ENCODE data around the gene SLIT3. TPM values are rescaled to one million over a fixed set of nuclear protein-coding genes. Genes with fewer than 3 reads are reported as not detected.

SLIT3 gene
- total RNA-seq, 4 donors from 2014 or later, result 0.72 to 37.4 (median 5.3) TPM

- Histone ChIP-seq H3K27me3 (peaks cover 0 to 11% (median 0%) of the 10 kb centered on the region in 4 donors), H3K4me1 (peaks cover 0 to 30% (median 3%) of the 10 kb centered on the region in 3 donors), H3K9me3 (no peaks in the 10 kb centered on the region), H3K4me3 (no peak overlapping the region), H3K27ac (peak overlapping the region; percentile 1 to 61 (median 42)), H3K36me3 (no peaks in the 10 kb centered on the region)
- DNase-seq, result no peak
- intact Hi-C loops (cut with DNase I), result no loop called here
- TF ChIP-seq CTCF (IDR thresholded peaks at IDR 0.05) (peak in 2 of 6 experiments; percentile 18 to 19), POLR2A (IDR thresholded peaks at IDR 0.05) (no peak)
- 48 to 70% methylated on average over 11 of the region's 11 CpGs for WGBS, 2 donors
Observed at GRCh38 chr5:169003721-169004541, 297.0 kb downstream of the SLIT3 start.

DNA sequence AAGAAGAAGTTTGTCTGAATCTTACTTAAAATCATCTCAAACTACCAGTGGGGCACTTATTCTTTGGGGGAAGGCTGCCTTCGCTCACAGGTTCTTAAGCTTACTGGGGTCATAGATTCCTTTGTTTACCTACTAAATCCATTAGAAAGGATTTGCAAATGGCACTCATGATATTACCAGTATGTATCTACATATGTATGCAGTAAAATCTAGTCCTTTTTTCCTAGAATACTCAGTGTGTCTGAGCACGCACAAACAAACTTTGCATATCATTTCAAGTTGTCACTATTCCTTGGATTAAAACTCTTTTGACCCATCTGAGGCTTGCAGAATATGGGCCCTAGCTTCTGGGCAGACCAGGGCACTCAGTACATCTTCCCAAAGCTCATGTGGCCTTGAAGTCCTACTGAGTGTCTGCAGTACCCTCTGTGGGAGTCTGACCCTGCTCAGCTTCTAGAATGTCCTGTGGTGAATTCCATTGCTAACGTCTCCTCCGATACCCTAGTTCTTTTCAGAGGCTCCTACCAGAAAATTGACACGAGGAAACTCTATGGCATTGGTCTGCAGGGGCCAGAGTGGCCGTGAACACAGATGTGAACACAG lies 297.9 kb downstream of the SLIT3 start:
- no peaks in the 10 kb centered on the region for H3K9me3 ChIP-seq
- intact Hi-C loops (cut with DNase I), result no loop called here
- peaks cover 0 to 30% (median 3%) of the 10 kb centered on the region in 3 donors for H3K4me1 ChIP-seq
- TF ChIP-seq CTCF (IDR thresholded peaks at IDR 0.05), result no peak
- no peak for TF ChIP-seq POLR2A (IDR thresholded peaks at IDR 0.05)
- 86 to 92% methylated on average over 2 to 6 of the region's 6 CpGs for WGBS, 2 donors
- no peak for DNase-seq
- peaks cover 0 to 11% (median 0%) of the 10 kb centered on the region in 4 donors for H3K27me3 ChIP-seq
- H3K4me3 ChIP-seq, result no peak overlapping the region
- no peaks in the 10 kb centered on the region for H3K36me3 ChIP-seq
- H3K27ac ChIP-seq, result peak overlapping the region in 2 of 4 donors; percentile 26 to 61

DNA sequence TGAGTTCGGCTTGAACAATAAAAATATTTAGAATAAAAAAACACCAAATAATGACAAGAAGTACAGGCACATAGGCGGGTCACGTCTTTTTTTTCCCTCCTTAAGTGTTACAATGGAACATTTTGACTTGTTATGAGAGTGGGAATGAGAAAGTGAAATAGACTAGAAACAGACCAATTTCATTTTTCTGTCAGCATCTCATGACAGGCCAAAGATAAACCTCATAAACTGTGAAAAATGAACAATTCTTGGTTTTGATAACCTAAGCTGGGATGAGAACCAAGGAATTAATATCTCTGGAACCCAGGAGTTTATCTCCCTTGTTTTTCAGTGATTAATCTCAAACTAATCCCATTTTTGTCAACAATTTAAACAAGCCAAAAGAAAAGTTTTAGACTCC lies 299.5 kb downstream of the SLIT3 start:
- intact Hi-C loops (cut with DNase I), result no loop called here
- no peak for DNase-seq
- WGBS, 2 donors, result 57 to 68% methylated on average over 3 of the region's 3 CpGs
- no peak overlapping the region for H3K27ac ChIP-seq
- TF ChIP-seq CTCF (IDR thresholded peaks at IDR 0.05) (no peak), POLR2A (IDR thresholded peaks at IDR 0.05) (no peak)
- H3K4me3 ChIP-seq, result no peak overlapping the region
- peaks cover 0 to 11% (median 0%) of the 10 kb centered on the region in 4 donors for H3K27me3 ChIP-seq
- H3K4me1 ChIP-seq, result peaks cover 0 to 19% (median 0%) of the 10 kb centered on the region in 3 donors
- H3K9me3 ChIP-seq, result no peaks in the 10 kb centered on the region
- H3K36me3 ChIP-seq, result no peaks in the 10 kb centered on the region

GRCh38 chr5:168995024-168995423 lies 305.9 kb downstream of the SLIT3 start:
- no peaks in the 10 kb centered on the region for H3K4me1 ChIP-seq
- H3K4me3 ChIP-seq, result no peak overlapping the region
- no peak overlapping the region for H3K27ac ChIP-seq
- DNase-seq, result no peak
- peaks cover 0 to 16% (median 0%) of the 10 kb centered on the region in 4 donors for H3K27me3 ChIP-seq
- WGBS, 2 donors, result 74 to 76% methylated on average over 3 of the region's 3 CpGs
- no peaks in the 10 kb centered on the region for H3K9me3 ChIP-seq
- intact Hi-C loops (cut with DNase I), result no loop called here
- TF ChIP-seq CTCF (IDR thresholded peaks at IDR 0.05) (no peak), POLR2A (IDR thresholded peaks at IDR 0.05) (no peak)
- no peaks in the 10 kb centered on the region for H3K36me3 ChIP-seq

DNA sequence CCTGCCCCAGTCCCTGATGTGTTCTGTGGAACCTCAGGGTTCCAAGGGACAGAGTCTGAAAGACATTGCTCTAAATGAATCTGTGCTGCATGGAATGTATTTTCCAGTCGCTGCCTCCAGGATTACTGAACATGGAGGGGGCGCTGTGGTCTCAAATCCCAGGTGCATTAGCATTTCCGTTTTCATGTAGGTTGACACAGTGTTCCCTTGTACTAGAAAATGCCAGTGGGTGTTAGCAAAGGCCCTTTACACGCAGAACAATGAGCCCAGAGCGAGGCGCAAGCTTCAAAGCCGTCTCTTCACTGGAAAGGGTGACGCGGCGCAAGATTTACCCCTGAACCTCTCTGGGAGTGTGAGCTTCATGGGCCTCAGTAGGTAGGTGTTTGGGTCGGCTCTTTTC lies 308.3 kb downstream of the SLIT3 start:
- no peak overlapping the region for H3K27ac ChIP-seq
- H3K4me1 ChIP-seq, result peaks cover 0 to 15% (median 3%) of the 10 kb centered on the region in 3 donors
- WGBS, 2 donors, result 68 to 76% methylated on average over 9 of the region's 11 CpGs
- H3K9me3 ChIP-seq, result no peaks in the 10 kb centered on the region
- intact Hi-C loops (cut with DNase I), result no loop called here
- H3K36me3 ChIP-seq, result no peaks in the 10 kb centered on the region
- TF ChIP-seq CTCF (IDR thresholded peaks at IDR 0.05) (peak in 2 of 6 experiments; percentile 13 to 24), POLR2A (IDR thresholded peaks at IDR 0.05) (no peak)
- H3K4me3 ChIP-seq, result no peak overlapping the region
- H3K27me3 ChIP-seq, result peaks cover 0 to 24% (median 0%) of the 10 kb centered on the region in 4 donors
- DNase-seq, result no peak
